IMR-90 (cell line): ENCODE data around the gene GAS7. TPM values are rescaled to one million over a fixed set of nuclear protein-coding genes. Genes with fewer than 3 reads are reported as not detected.

Experiments used
- ATAC-seq: fragments of 200-7000 bp; cut with Tn5 transposase; 2 replicates; pipeline ENCODE4 v1.9.1; 2020; ENCODE audit warnings: low read depth, mild to moderate bottlenecking, moderate library complexity
- BruUV-seq: library from RNA; stranded (reverse); fragments of 400-500 nt; replicated peaks from 2 replicates; lab custom pipeline; 2021; lab: Mats Ljungman, UMichigan
- CTCF ChIA-PET: fragments of 300-600 bp; formaldehyde crosslinking; extraction: SDS; loops from one replicate; lab custom pipeline; 2021; ENCODE audit warnings: antibody characterized with exemption; lab: Yijun Ruan, JAX
- POLR2A ChIA-PET: fragments of 300-600 bp; sonication (Branson Sonifier 250); formaldehyde crosslinking; loops from one replicate; lab custom pipeline; 2022; ENCODE audit warnings: antibody characterized with exemption; ENCODE audit not compliant: unreplicated experiment; lab: Charles Lee
- DNase-seq: peaks from one replicate; pipeline ENCODE4 v3.0.0; 2013
- H2AFZ ChIP-seq: replicated peaks from 2 replicates; pipeline ENCODE3; 2013; ENCODE audit warnings: low read length, mild to moderate bottlenecking; ENCODE audit not compliant: poor library complexity
- H2AK5ac ChIP-seq: 2 replicates; pipeline ENCODE4 v1.6.1; 2013; ENCODE audit warnings: low read depth, low read length, inconsistent platforms
- H2AK9ac ChIP-seq: replicated peaks from 2 replicates; pipeline ENCODE3; 2013; ENCODE audit warnings: mild to moderate bottlenecking, low read depth, low read length, moderate library complexity; ENCODE audit not compliant: poor library complexity
- H2BK120ac ChIP-seq: 2 replicates; pipeline ENCODE4 v1.6.1; 2013; ENCODE audit warnings: low read depth, low read length, inconsistent platforms
- H2BK15ac ChIP-seq: 3 replicates; pipeline ENCODE4 v1.6.1; 2013; ENCODE audit warnings: low read depth, low read length, inconsistent platforms
- H2BK20ac ChIP-seq: 2 replicates; pipeline ENCODE4 v1.6.1; 2013; ENCODE audit warnings: low read depth, mild to moderate bottlenecking, inconsistent platforms, low read length, moderate library complexity
- H2BK5ac ChIP-seq: 2 replicates; pipeline ENCODE4 v1.6.1; 2013; ENCODE audit warnings: mild to moderate bottlenecking, low read depth, low read length, inconsistent platforms; ENCODE audit not compliant: poor library complexity, severe bottlenecking
- H3K14ac ChIP-seq: replicated peaks from 2 replicates; pipeline ENCODE4 v1.6.1; 2013; ENCODE audit warnings: low read depth, low read length, inconsistent platforms
- H3K18ac ChIP-seq: 2 replicates; pipeline ENCODE4 v1.6.1; 2013; ENCODE audit warnings: low read depth, low read length, control low read depth
- H3K23ac ChIP-seq: 2 replicates; pipeline ENCODE4 v1.6.1; 2013; ENCODE audit warnings: low read depth, low read length, inconsistent platforms
- H3K27ac ChIP-seq: 2 replicates; pipeline ENCODE4 v1.5.1; 2013; ENCODE audit warnings: mild to moderate bottlenecking, control low read depth, low read length; ENCODE audit not compliant: insufficient read depth
- H3K27me3 ChIP-seq: 2 replicates; pipeline ENCODE4 v1.6.1; 2013; ENCODE audit warnings: low read length; ENCODE audit not compliant: control insufficient read depth, insufficient read depth
- H3K36me3 ChIP-seq: 2 replicates; pipeline ENCODE4 v1.6.1; 2013; ENCODE audit warnings: low read length, mixed read lengths; ENCODE audit not compliant: control insufficient read depth, insufficient read depth
- H3K4ac ChIP-seq: 2 replicates; pipeline ENCODE4 v1.6.1; 2013; ENCODE audit warnings: low read depth, low read length, inconsistent platforms
- H3K4me1 ChIP-seq: 2 replicates; pipeline ENCODE4 v1.6.1; 2013; ENCODE audit warnings: low read length, mixed read lengths; ENCODE audit not compliant: control insufficient read depth, insufficient read depth
- H3K4me2 ChIP-seq: 2 replicates; pipeline ENCODE4 v1.6.1; 2013; ENCODE audit warnings: low read depth, mild to moderate bottlenecking, control low read depth, low read length, moderate library complexity
- H3K4me3 ChIP-seq: 2 replicates; pipeline ENCODE4 v1.5.1; 2013; ENCODE audit warnings: low read depth, mild to moderate bottlenecking, control low read depth, low read length, moderate library complexity; ENCODE audit not compliant: insufficient read depth
- H3K56ac ChIP-seq: 2 replicates; pipeline ENCODE4 v1.6.1; 2013; ENCODE audit warnings: low read length, inconsistent platforms; ENCODE audit not compliant: insufficient read depth; ENCODE audit errors: extremely low read depth
- H3K79me1 ChIP-seq, 2 experiments: 2 replicates each; pipeline ENCODE4 v1.6.1; 2013; ENCODE audit warnings: low read length in 2 of 2, inconsistent platforms in 1 of 2, low read depth in 1 of 2
- H3K9ac ChIP-seq: 2 replicates; pipeline ENCODE4 v1.6.1; 2013; ENCODE audit warnings: low read depth, low read length, control low read depth
- H3K9me1 ChIP-seq: 2 replicates; pipeline ENCODE4 v1.6.1; 2013; ENCODE audit warnings: low read length, inconsistent platforms; ENCODE audit not compliant: insufficient read depth
- H3K9me3 ChIP-seq: 2 replicates; pipeline ENCODE4 v1.6.1; 2013; ENCODE audit warnings: low read length; ENCODE audit not compliant: control insufficient read depth, insufficient read depth
- H4K20me1 ChIP-seq: 2 replicates; pipeline ENCODE4 v1.6.1; 2013; ENCODE audit warnings: low read length, inconsistent platforms; ENCODE audit not compliant: insufficient read depth
- H4K5ac ChIP-seq: 2 replicates; pipeline ENCODE4 v1.6.1; 2013; ENCODE audit warnings: mild to moderate bottlenecking, low read depth, low read length, control low read depth
- H4K8ac ChIP-seq, 2 experiments: 2 replicates each; pipeline ENCODE4 v1.6.1; 2013; ENCODE audit warnings: low read depth in 2 of 2, low read length in 2 of 2, control low read depth in 1 of 2, inconsistent platforms in 1 of 2
- H4K91ac ChIP-seq: 2 replicates; pipeline ENCODE4 v1.6.1; 2013; ENCODE audit warnings: low read depth, low read length, inconsistent platforms; ENCODE audit not compliant: insufficient read depth
- MAZ ChIP-seq: IDR thresholded peaks from 2 replicates; pipeline ENCODE4 v1.6.1; 2012; ENCODE audit warnings: low read depth, mild to moderate bottlenecking, low read length, improper control_type of control experiment, moderate library complexity, borderline replicate concordance
- MXI1 ChIP-seq: IDR thresholded peaks from 2 replicates; pipeline ENCODE4 v1.6.1; 2012; ENCODE audit warnings: low read depth, mild to moderate bottlenecking, low read length, moderate library complexity, borderline replicate concordance
- POLR2A ChIP-seq: IDR thresholded peaks from 2 replicates; pipeline ENCODE4 v1.6.1; 2012; ENCODE audit warnings: mild to moderate bottlenecking, low read depth, low read length
- WGBS, 2 experiments: methylation state at CpG; one replicate each; pipeline versions ENCODE4 v1.1.5 to v1.1.7; 2013; ENCODE audit warnings: missing lambda C conversion rate in 2 of 2; ENCODE audit not compliant: insufficient read length in 1 of 2; ENCODE audit errors: extremely low coverage in 2 of 2; 5-methylcytosine and 5-hydroxymethylcytosine counted together
- dilution Hi-C: fragments of 300-500 bp; cut with HindIII; formaldehyde crosslinking; loops from one replicate; pipeline ENCODE4 v1.14.3; 2018; ENCODE audit warnings: low sequenced_read_pairs; ENCODE audit not compliant: unreplicated experiment
- in situ Hi-C: fragments of 300-500 bp; cut with MboI; formaldehyde crosslinking; loops from 3 replicates; pipeline ENCODE4 v1.14.3; 2019; ENCODE audit warnings: low sequenced_read_pairs, inconsistent platforms, mixed read lengths
- intact Hi-C: fragments of 100-400 bp; cut with micrococcal nuclease; formaldehyde crosslinking; loops from 2 replicates; pipeline ENCODE4 v1.10.0; 2022
- polyA plus RNA-seq, 3 experiments: library from polyadenylated mRNA; depleted of rRNA; stranded (reverse); fragments of >200 nt; gene quantifications; 2 replicates each; pipeline ENCODE4 v1.2.3, GENCODE V29; 2012; ENCODE audit warnings: low replicate concordance in 1 of 3
- total RNA-seq: library from RNA; depleted of rRNA; stranded (reverse); fragments of >200 nt; gene quantifications from 2 replicates; pipeline ENCODE4 v1.2.3, GENCODE V29; 2012

The GAS7 gene
- total and polyA plus RNA-seq, 2 of the 4 experiments (the other 2 are of a cell fraction) = 4.6 to 5.0 TPM

DNA sequence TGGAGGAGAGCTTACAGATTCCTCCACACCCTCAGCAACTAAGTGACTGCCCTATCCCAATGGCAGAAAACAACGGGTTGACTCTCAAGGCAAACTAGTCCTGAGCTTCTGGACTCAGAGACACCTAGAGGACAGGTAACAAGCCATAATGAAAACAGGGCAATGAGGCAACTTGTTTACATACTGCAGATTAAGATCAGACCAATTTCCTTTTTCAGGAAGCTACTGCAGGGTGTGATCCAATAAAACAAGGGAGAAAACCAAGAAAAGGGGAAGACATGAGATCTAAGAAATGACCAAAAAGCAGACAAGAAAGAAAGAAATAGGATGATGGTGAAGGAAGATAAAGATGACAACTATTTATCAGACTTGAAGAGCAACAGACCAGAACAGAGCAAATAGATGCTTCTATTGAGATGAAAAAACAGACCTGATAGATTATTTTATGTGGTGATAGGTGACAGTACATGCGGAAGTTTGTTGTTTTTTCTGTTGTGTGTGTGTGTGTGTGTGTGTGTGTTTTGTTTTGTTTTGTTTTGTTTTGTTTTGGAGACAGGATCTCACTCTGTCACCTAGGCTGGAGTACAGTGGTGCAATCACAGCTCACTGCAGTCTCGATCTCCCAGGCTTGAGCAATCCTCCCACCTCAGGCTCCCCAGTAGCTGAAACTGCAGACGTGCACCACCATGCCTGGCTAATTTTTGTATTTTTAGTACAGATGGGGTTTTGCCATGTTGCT lies 120.7 kb downstream of the GAS7 start:
- H2BK15ac ChIP-seq = no peak overlapping the region
- no peak overlapping the region for H3K56ac ChIP-seq
- peaks cover 2% of the 10 kb centered on the region for H3K9me3 ChIP-seq
- H4K8ac ChIP-seq = no peak overlapping the region
- H3K9ac ChIP-seq = no peak overlapping the region
- H2BK120ac ChIP-seq = no peak overlapping the region
- POLR2A ChIA-PET = no interaction called here
- H2AFZ ChIP-seq = no peak overlapping the region
- DNase-seq (no peak), ATAC-seq (no peak)
- no peak overlapping the region for H3K4me2 ChIP-seq
- H2BK5ac ChIP-seq = no peak overlapping the region
- H3K36me3 ChIP-seq = no peaks in the 10 kb centered on the region
- intact Hi-C loops (no loop called here), in situ Hi-C loops (no loop called here), dilution Hi-C loops (no loop called here)
- no peak overlapping the region for H3K23ac ChIP-seq
- no peaks in the 10 kb centered on the region for H3K9me1 ChIP-seq
- no TSS peak for BruUV-seq
- no peak overlapping the region for H3K4ac ChIP-seq
- no peak overlapping the region for H3K14ac ChIP-seq
- no peaks in the 10 kb centered on the region for H4K20me1 ChIP-seq
- H3K27me3 ChIP-seq = 0 out of 2 replicates have a peak, but pooled peaks cover 2% of the 10 kb centered on the region
- no CpG with 5 or more reads among the region's 4 CpGs for WGBS, 2 experiments
- no peak overlapping the region for H4K91ac ChIP-seq
- H3K4me3 ChIP-seq = no peak overlapping the region
- H2AK9ac ChIP-seq = no peak overlapping the region
- no peak overlapping the region for H3K18ac ChIP-seq
- H3K79me1 ChIP-seq = no peaks in the 10 kb centered on the region
- no peak overlapping the region for H2BK20ac ChIP-seq
- TF ChIP-seq MXI1 (no peak), MAZ (no peak), POLR2A (no peak)
- H3K27ac ChIP-seq = no peak overlapping the region
- no peak overlapping the region for H2AK5ac ChIP-seq
- no peak overlapping the region for H4K5ac ChIP-seq
- CTCF ChIA-PET = no interaction called here
- H3K4me1 ChIP-seq = no peaks in the 10 kb centered on the region
